Tibial artery (tissue), 4 donors: ENCODE measurements around the gene CGREF1.

Experiments
- DNase-seq, 2 donors: peaks; one replicate each; pipeline ENCODE4 v3.0.0-alpha.2; 2019
- H3K27ac ChIP-seq, 2 donors: fragments of 200-600 bp; sonication (generic) in 1 of 2; 1 replicate in 1 of 2; 2 replicates in 1 of 2; pipeline ENCODE4 v1.5.1; 2018 to 2019; ENCODE audit warnings: mild to moderate bottlenecking in 1 of 2
- H3K27me3 ChIP-seq, 2 donors: fragments of 200-600 bp; sonication (generic) in 1 of 2; one replicate each; pipeline versions ENCODE4 v1.5.1 to v1.6.0; 2016 to 2019
- H3K36me3 ChIP-seq, 3 donors: fragments of 200-600 bp; sonication (generic) in 2 of 3; one replicate each; pipeline ENCODE4 v1.5.1; 2016 to 2019; ENCODE audit warnings: mild to moderate bottlenecking in 2 of 3
- H3K4me1 ChIP-seq, 4 donors: fragments of 200-600 bp; sonication (generic) in 2 of 4; 1 replicate in 3 of 4; 2 replicates in 1 of 4; pipeline ENCODE4 v1.5.1; 2016 to 2019
- H3K4me3 ChIP-seq, 2 donors: fragments of 200-600 bp; sonication (generic) in 1 of 2; 1 replicate in 1 of 2; 2 replicates in 1 of 2; pipeline ENCODE4 v1.5.1; 2018 to 2019; ENCODE audit warnings: mild to moderate bottlenecking in 2 of 2
- H3K9me3 ChIP-seq, 3 donors: fragments of 200-600 bp; sonication (generic) in 1 of 3; one replicate each; pipeline ENCODE4 v1.5.1; 2016 to 2019
- intact Hi-C: fragments of 100-400 bp; cut with DNase I; formaldehyde crosslinking; loops from one replicate; pipeline ENCODE4 v1.15.0; 2023; ENCODE audit warnings: low total_unique reads
- TF ChIP-seq, protein P1 (sequence below), 2 experiments: fragments of 200-600 bp in 1 of 2; fragments of 450-650 bp in 1 of 2; IDR thresholded peaks; one replicate each; pipeline ENCODE4 v1.5.1; 2017 to 2019; ENCODE audit warnings: antibody characterized with exemption in 2 of 2, mild to moderate bottlenecking in 1 of 2, moderate library complexity in 1 of 2

The CGREF1 gene

DNA sequence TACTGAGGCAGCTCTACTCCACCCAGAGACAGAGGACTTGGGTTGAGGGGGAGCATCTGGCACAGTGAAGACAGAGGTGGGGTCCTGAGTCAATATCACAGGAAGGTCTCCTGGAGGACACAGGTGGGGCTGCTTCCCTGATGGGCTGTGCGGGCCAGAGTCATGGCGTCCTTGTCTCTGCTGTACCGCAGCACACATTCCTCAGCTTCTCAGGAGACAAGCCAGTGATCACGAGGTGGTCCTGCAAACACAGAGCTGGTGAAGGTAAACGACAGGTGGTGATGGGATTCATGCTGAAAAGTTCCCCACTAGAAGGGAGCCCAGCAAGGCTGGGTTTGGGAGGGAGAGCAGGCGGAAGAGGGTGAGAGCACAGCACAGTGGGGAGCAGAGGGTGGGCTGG is 39.5 kb upstream of the CGREF1 start:
- TF ChIP-seq, protein P1, sequence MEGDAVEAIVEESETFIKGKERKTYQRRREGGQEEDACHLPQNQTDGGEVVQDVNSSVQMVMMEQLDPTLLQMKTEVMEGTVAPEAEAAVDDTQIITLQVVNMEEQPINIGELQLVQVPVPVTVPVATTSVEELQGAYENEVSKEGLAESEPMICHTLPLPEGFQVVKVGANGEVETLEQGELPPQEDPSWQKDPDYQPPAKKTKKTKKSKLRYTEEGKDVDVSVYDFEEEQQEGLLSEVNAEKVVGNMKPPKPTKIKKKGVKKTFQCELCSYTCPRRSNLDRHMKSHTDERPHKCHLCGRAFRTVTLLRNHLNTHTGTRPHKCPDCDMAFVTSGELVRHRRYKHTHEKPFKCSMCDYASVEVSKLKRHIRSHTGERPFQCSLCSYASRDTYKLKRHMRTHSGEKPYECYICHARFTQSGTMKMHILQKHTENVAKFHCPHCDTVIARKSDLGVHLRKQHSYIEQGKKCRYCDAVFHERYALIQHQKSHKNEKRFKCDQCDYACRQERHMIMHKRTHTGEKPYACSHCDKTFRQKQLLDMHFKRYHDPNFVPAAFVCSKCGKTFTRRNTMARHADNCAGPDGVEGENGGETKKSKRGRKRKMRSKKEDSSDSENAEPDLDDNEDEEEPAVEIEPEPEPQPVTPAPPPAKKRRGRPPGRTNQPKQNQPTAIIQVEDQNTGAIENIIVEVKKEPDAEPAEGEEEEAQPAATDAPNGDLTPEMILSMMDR (IDR thresholded peaks at IDR 0.05) = no peak
- peak in 1 of 2 donors; percentile 45 for DNase-seq
- Histone ChIP-seq H3K36me3 (no peaks in the 10 kb centered on the region), H3K9me3 (no peaks in the 10 kb centered on the region), H3K4me1 (no peaks in the 10 kb centered on the region), H3K27me3 (peaks cover 0 to 7% of the 10 kb centered on the region in 2 donors), H3K4me3 (no peak overlapping the region), H3K27ac (no peak overlapping the region)
- intact Hi-C loops = no loop called here

DNA sequence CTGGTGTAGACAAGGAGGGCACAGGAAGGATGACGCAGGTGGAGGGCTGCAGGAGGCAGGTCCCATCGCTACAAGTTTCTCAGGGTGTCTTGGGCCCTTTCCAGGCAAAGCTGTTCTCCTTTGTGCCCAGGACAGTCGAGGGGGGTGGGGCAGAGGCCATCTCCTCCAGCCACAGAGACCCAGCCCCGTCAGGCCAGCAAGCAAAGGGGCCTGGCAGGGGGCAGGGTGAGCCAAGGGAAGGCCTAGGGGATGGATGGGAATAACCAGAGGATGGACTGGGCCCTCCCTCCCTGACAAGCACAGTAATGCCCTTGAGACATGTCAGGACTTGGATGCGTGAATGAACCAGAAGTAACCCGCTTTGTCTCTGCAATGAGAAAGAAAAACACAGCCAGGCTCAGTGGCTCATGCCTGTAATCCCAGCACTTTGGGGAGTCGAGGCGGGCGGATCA is 36.2 kb upstream of the CGREF1 start:
- Histone ChIP-seq H3K36me3 (no peaks in the 10 kb centered on the region), H3K4me3 (no peak overlapping the region), H3K9me3 (no peaks in the 10 kb centered on the region), H3K27me3 (peaks cover 0 to 13% of the 10 kb centered on the region in 2 donors), H3K4me1 (no peaks in the 10 kb centered on the region), H3K27ac (no peak overlapping the region)
- intact Hi-C loops = no loop called here
- peak in 1 of 2 donors; percentile 60 for DNase-seq
- TF ChIP-seq, protein P1 (IDR thresholded peaks at IDR 0.05) = no peak

DNA sequence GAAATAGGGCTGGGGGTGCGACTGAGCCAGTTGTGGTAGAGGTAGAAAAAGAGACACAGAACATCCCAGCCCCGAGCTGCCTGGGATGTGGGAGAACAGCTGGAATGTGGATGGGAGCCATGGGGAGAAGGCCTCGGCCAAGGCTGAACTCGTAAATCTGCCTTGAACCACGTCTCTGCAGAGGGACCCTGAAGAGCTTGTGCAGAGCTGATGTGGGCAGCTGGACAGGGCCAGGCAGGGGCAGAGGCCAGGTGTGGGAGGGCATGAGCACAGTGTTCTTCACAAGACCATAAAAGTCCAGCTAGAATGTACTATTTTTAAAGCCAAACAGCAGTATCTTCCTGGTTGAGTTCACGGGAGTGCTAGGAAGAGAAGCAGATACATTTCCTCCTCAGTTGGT is 35.6 kb upstream of the CGREF1 start:
- no peaks in the 10 kb centered on the region for H3K9me3 ChIP-seq
- H3K4me3 ChIP-seq = no peak overlapping the region
- H3K27me3 ChIP-seq = peaks cover 0 to 19% of the 10 kb centered on the region in 2 donors
- no peak overlapping the region for H3K27ac ChIP-seq
- H3K4me1 ChIP-seq = no peaks in the 10 kb centered on the region
- intact Hi-C loops = no loop called here
- DNase-seq = peak in 1 of 2 donors; percentile 41
- no peaks in the 10 kb centered on the region for H3K36me3 ChIP-seq
- TF ChIP-seq, protein P1 (IDR thresholded peaks at IDR 0.05) = no peak

DNA sequence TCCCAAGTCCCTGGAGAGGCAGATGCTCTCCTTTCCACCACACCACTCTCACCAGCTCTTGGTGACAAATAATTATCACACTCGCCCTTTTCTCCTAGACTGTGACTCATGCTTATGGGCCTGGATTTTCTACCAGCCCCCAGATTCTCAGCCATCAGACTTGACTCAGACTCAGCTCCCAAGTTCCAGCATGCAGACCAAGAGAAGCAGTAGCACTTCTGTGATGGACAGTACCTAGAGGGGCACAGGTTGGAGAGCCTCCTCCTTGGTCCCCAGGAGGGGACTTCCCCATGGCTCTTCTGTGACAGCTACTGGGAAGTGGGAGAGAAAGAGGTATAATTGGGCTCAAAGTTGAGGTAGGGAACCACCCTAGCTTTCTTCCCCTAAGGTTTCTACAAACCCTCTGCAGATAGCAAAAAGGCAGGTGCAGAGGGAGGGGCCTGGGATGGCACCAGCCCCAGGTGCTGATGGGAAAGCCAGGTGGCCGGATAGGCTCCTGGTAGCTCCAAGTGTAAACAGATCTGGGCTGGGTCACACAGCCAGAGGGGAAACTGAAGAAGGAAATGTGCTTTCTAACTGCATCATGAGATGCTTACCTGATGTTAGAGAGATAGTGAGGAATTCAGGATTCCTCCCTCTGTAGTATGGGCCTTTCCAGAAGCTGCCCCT is 34.0 kb upstream of the CGREF1 start:
- TF ChIP-seq, protein P1 (IDR thresholded peaks at IDR 0.05) = no peak
- DNase-seq = peak in 1 of 2 donors; percentile 1
- H3K36me3 ChIP-seq = no peaks in the 10 kb centered on the region
- H3K27me3 ChIP-seq = peaks cover 0 to 28% of the 10 kb centered on the region in 2 donors
- no peak overlapping the region for H3K4me3 ChIP-seq
- H3K4me1 ChIP-seq = no peaks in the 10 kb centered on the region
- intact Hi-C loops = no loop called here
- H3K9me3 ChIP-seq = no peaks in the 10 kb centered on the region
- no peak overlapping the region for H3K27ac ChIP-seq

DNA sequence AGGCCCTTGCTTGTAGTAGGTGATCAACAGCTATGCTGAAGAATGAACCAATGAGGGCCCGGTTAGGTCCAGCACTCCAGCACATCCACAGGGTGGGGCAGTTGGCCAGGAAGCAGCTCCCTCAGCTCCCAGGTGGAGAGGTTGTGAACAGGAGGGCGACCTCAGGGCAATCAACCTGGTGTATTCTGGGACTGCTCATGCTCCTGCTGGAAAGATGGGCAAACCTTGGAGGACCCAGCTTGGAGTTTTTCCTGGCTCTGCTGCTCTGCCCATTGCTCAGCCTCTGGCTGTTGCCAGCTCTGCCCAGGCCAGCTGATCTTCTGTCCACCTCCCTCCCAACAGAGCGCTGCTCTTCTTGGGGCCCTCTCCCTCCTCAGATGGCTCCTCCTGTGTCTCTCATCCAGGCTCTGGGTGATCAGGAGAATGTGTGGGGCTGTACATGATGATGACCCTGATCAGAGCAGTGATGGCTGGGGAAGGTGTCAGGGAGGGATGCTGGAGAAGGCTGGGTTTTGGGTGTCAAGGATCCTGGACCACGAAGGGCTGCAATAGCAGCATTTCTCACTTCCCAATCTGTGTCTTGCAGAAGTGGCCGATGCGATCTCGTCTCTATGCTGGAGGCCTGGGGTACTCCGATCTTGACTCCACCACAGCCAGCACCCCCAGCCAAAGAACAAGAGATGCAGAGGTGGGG is 33.3 kb upstream of the CGREF1 start:
- TF ChIP-seq, protein P1 (IDR thresholded peaks at IDR 0.05) = no peak
- no peaks in the 10 kb centered on the region for H3K4me1 ChIP-seq
- no peaks in the 10 kb centered on the region for H3K36me3 ChIP-seq
- H3K9me3 ChIP-seq = no peaks in the 10 kb centered on the region
- H3K4me3 ChIP-seq = no peak overlapping the region
- DNase-seq = peak in 1 of 2 donors; percentile 48
- peaks cover 0 to 27% of the 10 kb centered on the region in 2 donors for H3K27me3 ChIP-seq
- H3K27ac ChIP-seq = no peak overlapping the region
- intact Hi-C loops = no loop called here
